ENCODE data around the gene GPR87.

DNA sequence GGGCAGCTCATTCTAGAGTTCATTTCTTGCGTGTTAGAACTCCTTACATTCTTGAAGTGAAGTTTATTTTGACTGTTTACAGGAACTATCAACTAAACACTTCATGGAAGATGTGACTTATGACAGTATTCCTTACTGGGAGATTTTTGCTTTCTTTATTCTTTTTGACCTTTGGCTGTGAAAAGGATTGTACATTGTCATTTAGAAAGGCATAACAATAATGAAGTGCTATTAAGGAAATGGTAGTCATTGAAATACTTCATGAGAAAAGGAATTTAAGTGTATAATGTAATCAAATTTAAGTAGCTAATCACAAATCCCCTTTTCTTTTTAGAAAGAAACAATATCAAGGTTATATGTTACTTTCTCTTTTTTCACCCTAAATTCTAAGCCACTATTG lies 49.6 kb downstream of the GPR87 start:
- TF ChIP-seq, protein P1, sequence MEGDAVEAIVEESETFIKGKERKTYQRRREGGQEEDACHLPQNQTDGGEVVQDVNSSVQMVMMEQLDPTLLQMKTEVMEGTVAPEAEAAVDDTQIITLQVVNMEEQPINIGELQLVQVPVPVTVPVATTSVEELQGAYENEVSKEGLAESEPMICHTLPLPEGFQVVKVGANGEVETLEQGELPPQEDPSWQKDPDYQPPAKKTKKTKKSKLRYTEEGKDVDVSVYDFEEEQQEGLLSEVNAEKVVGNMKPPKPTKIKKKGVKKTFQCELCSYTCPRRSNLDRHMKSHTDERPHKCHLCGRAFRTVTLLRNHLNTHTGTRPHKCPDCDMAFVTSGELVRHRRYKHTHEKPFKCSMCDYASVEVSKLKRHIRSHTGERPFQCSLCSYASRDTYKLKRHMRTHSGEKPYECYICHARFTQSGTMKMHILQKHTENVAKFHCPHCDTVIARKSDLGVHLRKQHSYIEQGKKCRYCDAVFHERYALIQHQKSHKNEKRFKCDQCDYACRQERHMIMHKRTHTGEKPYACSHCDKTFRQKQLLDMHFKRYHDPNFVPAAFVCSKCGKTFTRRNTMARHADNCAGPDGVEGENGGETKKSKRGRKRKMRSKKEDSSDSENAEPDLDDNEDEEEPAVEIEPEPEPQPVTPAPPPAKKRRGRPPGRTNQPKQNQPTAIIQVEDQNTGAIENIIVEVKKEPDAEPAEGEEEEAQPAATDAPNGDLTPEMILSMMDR (conservative IDR thresholded peaks at IDR 0.05; ENCODE audit: low read depth, low read length), result no peak
- no peak for TF ChIP-seq EZH2phosphoT487 (IDR thresholded peaks at IDR 0.05; ENCODE audit: borderline replicate concordance, low read length)
